Neural progenitor cell (in vitro differentiated cells): Measurements from ENCODE around the gene CLK3. TPM values are rescaled to one million over a fixed set of nuclear protein-coding genes. Genes with fewer than 3 reads are reported as not detected.

ENCODE experiments used
- DNase-seq: peaks from one replicate; pipeline ENCODE4 v3.0.0-alpha.2; 2016; ENCODE audit warnings: low spot score
- H2AFZ ChIP-seq: fragments of 200-600 bp; sonication (generic); replicated peaks from 2 replicates; pipeline ENCODE4 v1.6.1; 2016; ENCODE audit warnings: antibody characterized with exemption
- H3F3A ChIP-seq: fragments of 200-600 bp; sonication (generic); 2 replicates; pipeline ENCODE4 v1.6.1; 2016; ENCODE audit warnings: antibody characterized with exemption, low read depth
- H3K27ac ChIP-seq: fragments of 200-600 bp; sonication (generic); 2 replicates; pipeline ENCODE4 v1.5.1; 2016; ENCODE audit warnings: mild to moderate bottlenecking
- H3K27me3 ChIP-seq: fragments of 200-600 bp; sonication (generic); 2 replicates; pipeline ENCODE4 v1.6.1; 2016; ENCODE audit warnings: mild to moderate bottlenecking, moderate library complexity
- H3K36me3 ChIP-seq: fragments of 200-600 bp; sonication (generic); 2 replicates; pipeline ENCODE4 v1.5.1; 2016
- H3K4me1 ChIP-seq: fragments of 200-600 bp; sonication (generic); 2 replicates; pipeline ENCODE4 v1.6.1; 2016; ENCODE audit warnings: mixed run types
- H3K4me2 ChIP-seq: fragments of 200-600 bp; sonication (generic); 2 replicates; pipeline ENCODE4 v1.6.1; 2016
- H3K4me3 ChIP-seq: fragments of 200-600 bp; sonication (generic); 2 replicates; pipeline ENCODE4 v1.5.1; 2016
- H3K79me2 ChIP-seq: fragments of 200-600 bp; sonication (generic); 2 replicates; pipeline ENCODE4 v1.6.1; 2016; ENCODE audit warnings: low read depth
- H3K9ac ChIP-seq: fragments of 200-600 bp; sonication (generic); 2 replicates; pipeline ENCODE4 v1.6.1; 2016
- H3K9me3 ChIP-seq: fragments of 200-600 bp; sonication (generic); 2 replicates; pipeline ENCODE4 v1.5.1; 2016; ENCODE audit warnings: low read depth
- H4K20me1 ChIP-seq: fragments of 200-600 bp; sonication (generic); 2 replicates; pipeline ENCODE4 v1.6.1; 2016; ENCODE audit warnings: low read depth
- H3K27ac Mint-ChIP-seq: 3 replicates; pipeline ENCODE4 v1.8.0; 2021; ENCODE audit warnings: mixed read lengths
- H3K27me3 Mint-ChIP-seq: 2 replicates; pipeline ENCODE4 v1.8.0; 2022; ENCODE audit warnings: low read depth, mild to moderate bottlenecking, inconsistent platforms, moderate library complexity, mixed read lengths; ENCODE audit not compliant: insufficient read depth
- H3K36me3 Mint-ChIP-seq: 3 replicates; pipeline ENCODE4 v1.8.0; 2021; ENCODE audit warnings: mixed read lengths
- H3K4me1 Mint-ChIP-seq: 3 replicates; pipeline ENCODE4 v1.8.0; 2021; ENCODE audit warnings: mixed read lengths
- H3K4me3 Mint-ChIP-seq: 3 replicates; pipeline ENCODE4 v1.8.0; 2021; ENCODE audit warnings: mild to moderate bottlenecking, moderate library complexity, mixed read lengths
- H3K9me3 Mint-ChIP-seq: 3 replicates; pipeline ENCODE4 v1.8.0; 2020; ENCODE audit warnings: mixed read lengths
- EZH2 ChIP-seq: fragments of 200-600 bp; sonication (generic); IDR thresholded peaks from 2 replicates; pipeline ENCODE4 v1.6.1; 2017; ENCODE audit warnings: antibody characterized with exemption, mild to moderate bottlenecking, moderate library complexity
- EZH2phosphoT487 ChIP-seq: fragments of 200-600 bp; sonication (generic); IDR thresholded peaks from 2 replicates; pipeline ENCODE4 v1.6.1; 2017; ENCODE audit warnings: antibody characterized with exemption
- total RNA-seq: library from RNA; depleted of rRNA; stranded (reverse); fragments of >200 nt; gene quantifications from 2 replicates; pipeline ENCODE4 v1.2.3, GENCODE V29; 2015; ENCODE audit warnings: low replicate concordance
- TF ChIP-seq, protein P1 (sequence below): fragments of 200-600 bp; sonication (generic); IDR thresholded peaks from 2 replicates; pipeline ENCODE4 v1.5.1; 2017; ENCODE audit warnings: antibody characterized with exemption, mild to moderate bottlenecking

Gene CLK3
- total RNA-seq, 1 donor from 2014 or later, result 66.1 TPM

DNA sequence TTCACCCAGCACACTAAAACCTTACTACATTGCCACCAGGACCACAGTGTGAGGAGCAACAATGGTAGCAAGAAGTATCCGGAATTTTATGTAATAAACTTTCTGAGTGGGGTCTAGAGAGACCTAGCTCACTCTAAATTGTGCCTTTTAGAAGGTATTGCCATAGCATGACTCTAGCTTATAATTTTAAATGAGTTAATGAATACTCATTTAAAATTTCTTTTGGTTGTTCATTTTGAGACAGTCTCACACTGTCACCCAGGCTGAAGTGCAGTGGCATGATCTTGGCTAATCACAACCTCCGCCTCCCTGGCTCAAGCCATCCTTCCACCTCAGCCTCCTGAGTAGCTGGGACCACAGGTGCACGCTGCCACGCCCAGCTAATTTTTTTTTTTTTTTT lies 54.0 kb downstream of the CLK3 start:
- Histone ChIP-seq H3F3A (peaks cover 3% of the 10 kb centered on the region), H3K4me3 (no peak overlapping the region), H2AFZ (no peak overlapping the region), H3K27me3 (no peaks in the 10 kb centered on the region), H3K4me1 (no peaks in the 10 kb centered on the region), H4K20me1 (peaks cover 37% of the 10 kb centered on the region), H3K4me2 (no peak overlapping the region), H3K79me2 (peaks cover 4% of the 10 kb centered on the region), H3K36me3 (no peaks in the 10 kb centered on the region), H3K27ac (no peak overlapping the region), H3K9ac (no peak overlapping the region), H3K9me3 (no peaks in the 10 kb centered on the region)
- H3K4me3 Mint-ChIP-seq, result no peak overlapping the region
- no peak for DNase-seq
- TF ChIP-seq EZH2phosphoT487 (no peak), EZH2 (no peak)
- TF ChIP-seq, protein P1, sequence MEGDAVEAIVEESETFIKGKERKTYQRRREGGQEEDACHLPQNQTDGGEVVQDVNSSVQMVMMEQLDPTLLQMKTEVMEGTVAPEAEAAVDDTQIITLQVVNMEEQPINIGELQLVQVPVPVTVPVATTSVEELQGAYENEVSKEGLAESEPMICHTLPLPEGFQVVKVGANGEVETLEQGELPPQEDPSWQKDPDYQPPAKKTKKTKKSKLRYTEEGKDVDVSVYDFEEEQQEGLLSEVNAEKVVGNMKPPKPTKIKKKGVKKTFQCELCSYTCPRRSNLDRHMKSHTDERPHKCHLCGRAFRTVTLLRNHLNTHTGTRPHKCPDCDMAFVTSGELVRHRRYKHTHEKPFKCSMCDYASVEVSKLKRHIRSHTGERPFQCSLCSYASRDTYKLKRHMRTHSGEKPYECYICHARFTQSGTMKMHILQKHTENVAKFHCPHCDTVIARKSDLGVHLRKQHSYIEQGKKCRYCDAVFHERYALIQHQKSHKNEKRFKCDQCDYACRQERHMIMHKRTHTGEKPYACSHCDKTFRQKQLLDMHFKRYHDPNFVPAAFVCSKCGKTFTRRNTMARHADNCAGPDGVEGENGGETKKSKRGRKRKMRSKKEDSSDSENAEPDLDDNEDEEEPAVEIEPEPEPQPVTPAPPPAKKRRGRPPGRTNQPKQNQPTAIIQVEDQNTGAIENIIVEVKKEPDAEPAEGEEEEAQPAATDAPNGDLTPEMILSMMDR, result no peak
- no peak overlapping the region for H3K27ac Mint-ChIP-seq
- peaks cover 15% of the 10 kb centered on the region for H3K36me3 Mint-ChIP-seq
- H3K9me3 Mint-ChIP-seq, result no peaks in the 10 kb centered on the region
- H3K4me1 Mint-ChIP-seq, result no peaks in the 10 kb centered on the region
- H3K27me3 Mint-ChIP-seq, result no peaks in the 10 kb centered on the region

GRCh38 chr15:74674161-74674560 lies 58.5 kb downstream of the CLK3 start:
- no peak overlapping the region for H3K27ac Mint-ChIP-seq
- no peak overlapping the region for H3K27ac ChIP-seq

GRCh38 chr15:74676801-74677200 lies 61.2 kb downstream of the CLK3 start:
- peaks cover 39% of the 10 kb centered on the region for H4K20me1 ChIP-seq

More at GRCh38 chr15:74674161-74674560, 58.5 kb downstream of the CLK3 start:
- Mint-ChIP-seq H3K4me1 (no peaks in the 10 kb centered on the region), H3K36me3 (peaks cover 12% of the 10 kb centered on the region), H3K27me3 (no peaks in the 10 kb centered on the region), H3K4me3 (no peak overlapping the region), H3K9me3 (no peaks in the 10 kb centered on the region)
- no peaks in the 10 kb centered on the region for H3K27me3 ChIP-seq
- TF ChIP-seq, protein P1, result no peak
- TF ChIP-seq EZH2, result no peak
- no peak for TF ChIP-seq EZH2phosphoT487
- no peaks in the 10 kb centered on the region for H3K36me3 ChIP-seq
- no peaks in the 10 kb centered on the region for H3K9me3 ChIP-seq
- peaks cover 26% of the 10 kb centered on the region for H4K20me1 ChIP-seq
- H3F3A ChIP-seq, result no peaks in the 10 kb centered on the region
- H3K4me3 ChIP-seq, result no peak overlapping the region
- no peak overlapping the region for H2AFZ ChIP-seq
- H3K4me2 ChIP-seq, result no peak overlapping the region
- no peak overlapping the region for H3K9ac ChIP-seq
- H3K79me2 ChIP-seq, result peaks cover 46% of the 10 kb centered on the region
- DNase-seq, result no peak
- H3K4me1 ChIP-seq, result no peaks in the 10 kb centered on the region

More at GRCh38 chr15:74676801-74677200, 61.2 kb downstream of the CLK3 start:
- Mint-ChIP-seq H3K9me3 (no peaks in the 10 kb centered on the region), H3K4me3 (no peak overlapping the region), H3K4me1 (no peaks in the 10 kb centered on the region), H3K27me3 (no peaks in the 10 kb centered on the region), H3K36me3 (peaks cover 11% of the 10 kb centered on the region), H3K27ac (no peak overlapping the region)
- TF ChIP-seq EZH2phosphoT487, result no peak
- TF ChIP-seq, protein P1, result no peak
- TF ChIP-seq EZH2, result no peak
- H3K4me3 ChIP-seq, result no peak overlapping the region
- no peak overlapping the region for H3K4me2 ChIP-seq
- H3K9ac ChIP-seq, result no peak overlapping the region
- no peak overlapping the region for H2AFZ ChIP-seq
- no peaks in the 10 kb centered on the region for H3K9me3 ChIP-seq
- no peaks in the 10 kb centered on the region for H3K4me1 ChIP-seq
- H3K36me3 ChIP-seq, result no peaks in the 10 kb centered on the region
- no peaks in the 10 kb centered on the region for H3K27me3 ChIP-seq
- DNase-seq, result no peak
- H3K27ac ChIP-seq, result no peak overlapping the region
- peaks cover 72% of the 10 kb centered on the region for H3K79me2 ChIP-seq
- peaks cover 4% of the 10 kb centered on the region for H3F3A ChIP-seq

Other genes with a start within 250 kb of the CLK3 start
- 0.99 and 1.1 TPM in 2 replicates for gene CYP11A1, start 248.2 kb upstream of the CLK3 start, total RNA-seq
- gene SEMA7A, start 181.9 kb upstream of the CLK3 start, total RNA-seq, result 3.5 and 11.7 TPM in 2 replicates
- 60.4 and 69.3 TPM in 2 replicates for gene UBL7, start 154.7 kb upstream of the CLK3 start, total RNA-seq
- gene ARID3B, start 74.6 kb upstream of the CLK3 start, total RNA-seq, result 31.5 and 72.4 TPM in 2 replicates
- 16.6 and 24.4 TPM in 2 replicates for gene EDC3, start 80.2 kb downstream of the CLK3 start, total RNA-seq
- 0.15 TPM in 1 of 2 replicates, not detected in the other for gene CYP1A1, start 109.7 kb downstream of the CLK3 start, total RNA-seq
- not detected in 2 replicates for gene CYP1A2, start 133.0 kb downstream of the CLK3 start, total RNA-seq
- gene CSK, start 166.2 kb downstream of the CLK3 start, total RNA-seq, result 18.3 and 25.4 TPM in 2 replicates
- gene LMAN1L, start 197.0 kb downstream of the CLK3 start, total RNA-seq, result not detected in 2 replicates
- not detected in 2 replicates for gene CPLX3, start 210.8 kb downstream of the CLK3 start, total RNA-seq
- gene ULK3, start 227.3 kb downstream of the CLK3 start, total RNA-seq, result 22.7 and 37.4 TPM in 2 replicates